Measurements from ENCODE around the gene NDUFA12. TPM values are rescaled to one million over a fixed set of nuclear protein-coding genes. Genes with fewer than 3 reads are reported as not detected.

NDUFA12 gene
- total RNA-seq, 3 donors from 2014 or later, result 72.4 to 104 (median 75.1) TPM

DNA sequence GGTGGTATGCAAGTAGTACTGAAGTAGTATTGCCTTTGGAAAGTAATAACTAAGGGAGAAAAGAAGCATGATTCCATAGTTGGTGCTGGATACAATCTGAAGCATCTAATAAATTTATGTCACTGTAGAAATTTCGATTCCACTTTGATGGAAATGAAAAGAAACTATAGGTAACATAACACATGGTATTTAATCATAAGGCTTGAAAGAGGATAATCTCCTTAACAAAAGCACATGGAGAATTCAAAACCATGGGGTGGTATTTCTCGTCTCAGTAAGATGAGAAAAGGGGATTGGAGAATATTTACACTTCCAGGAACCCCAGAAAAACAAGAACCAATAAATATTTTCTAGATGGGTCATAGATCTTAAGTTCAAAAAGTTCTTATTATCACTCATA lies 72.7 kb downstream of the NDUFA12 start:
- DNase-seq (ENCODE audit: low spot score in 2 of 2), result no peak
- H3K4me1 ChIP-seq, result no peaks in the 10 kb centered on the region
- H3K27me3 ChIP-seq, result no peaks in the 10 kb centered on the region
- TF ChIP-seq, protein P1, sequence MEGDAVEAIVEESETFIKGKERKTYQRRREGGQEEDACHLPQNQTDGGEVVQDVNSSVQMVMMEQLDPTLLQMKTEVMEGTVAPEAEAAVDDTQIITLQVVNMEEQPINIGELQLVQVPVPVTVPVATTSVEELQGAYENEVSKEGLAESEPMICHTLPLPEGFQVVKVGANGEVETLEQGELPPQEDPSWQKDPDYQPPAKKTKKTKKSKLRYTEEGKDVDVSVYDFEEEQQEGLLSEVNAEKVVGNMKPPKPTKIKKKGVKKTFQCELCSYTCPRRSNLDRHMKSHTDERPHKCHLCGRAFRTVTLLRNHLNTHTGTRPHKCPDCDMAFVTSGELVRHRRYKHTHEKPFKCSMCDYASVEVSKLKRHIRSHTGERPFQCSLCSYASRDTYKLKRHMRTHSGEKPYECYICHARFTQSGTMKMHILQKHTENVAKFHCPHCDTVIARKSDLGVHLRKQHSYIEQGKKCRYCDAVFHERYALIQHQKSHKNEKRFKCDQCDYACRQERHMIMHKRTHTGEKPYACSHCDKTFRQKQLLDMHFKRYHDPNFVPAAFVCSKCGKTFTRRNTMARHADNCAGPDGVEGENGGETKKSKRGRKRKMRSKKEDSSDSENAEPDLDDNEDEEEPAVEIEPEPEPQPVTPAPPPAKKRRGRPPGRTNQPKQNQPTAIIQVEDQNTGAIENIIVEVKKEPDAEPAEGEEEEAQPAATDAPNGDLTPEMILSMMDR (IDR thresholded peaks at IDR 0.05), result no peak
- no peaks in the 10 kb centered on the region for H3K36me3 ChIP-seq
- H3K9me3 ChIP-seq, result no peaks in the 10 kb centered on the region
- H3K27ac ChIP-seq, result no peak overlapping the region
- intact Hi-C loops (cut with DNase I; ENCODE audit: low total_unique reads), result no loop called here
- H3K4me3 ChIP-seq, result no peak overlapping the region

DNA sequence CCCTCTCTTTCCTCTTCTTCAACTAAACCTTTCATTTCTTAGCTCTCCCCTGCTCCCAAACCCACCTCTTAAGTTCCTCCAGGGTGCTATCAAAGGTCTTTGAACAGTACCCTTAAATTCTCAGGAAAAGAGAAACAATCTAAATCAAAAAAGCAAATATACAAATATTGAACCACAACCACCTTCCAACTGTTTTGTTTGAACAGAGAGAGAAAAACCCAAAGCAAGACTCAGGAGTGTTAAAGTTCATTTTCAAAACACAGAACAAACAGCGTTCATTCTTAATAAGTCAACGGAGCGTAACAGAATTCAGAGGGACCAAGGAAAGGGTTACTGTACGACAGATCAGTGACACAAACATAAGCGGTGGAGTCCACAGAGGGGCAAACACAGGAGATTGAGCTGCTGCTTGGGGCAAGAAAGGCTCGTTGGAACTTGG lies 73.3 kb downstream of the NDUFA12 start:
- Histone ChIP-seq H3K9me3 (no peaks in the 10 kb centered on the region), H3K4me3 (no peak overlapping the region), H3K36me3 (no peaks in the 10 kb centered on the region), H3K27me3 (no peaks in the 10 kb centered on the region), H3K27ac (no peak overlapping the region), H3K4me1 (no peaks in the 10 kb centered on the region)
- TF ChIP-seq POLR2AphosphoS5 (IDR thresholded peaks at IDR 0.05), result no peak
- no peak for TF ChIP-seq POLR2A (IDR thresholded peaks at IDR 0.05)
- TF ChIP-seq, protein P1 (IDR thresholded peaks at IDR 0.05), result no peak
- DNase-seq (ENCODE audit: low spot score in 2 of 2), result no peak
- intact Hi-C loops (cut with DNase I; ENCODE audit: low total_unique reads), result no loop called here

DNA sequence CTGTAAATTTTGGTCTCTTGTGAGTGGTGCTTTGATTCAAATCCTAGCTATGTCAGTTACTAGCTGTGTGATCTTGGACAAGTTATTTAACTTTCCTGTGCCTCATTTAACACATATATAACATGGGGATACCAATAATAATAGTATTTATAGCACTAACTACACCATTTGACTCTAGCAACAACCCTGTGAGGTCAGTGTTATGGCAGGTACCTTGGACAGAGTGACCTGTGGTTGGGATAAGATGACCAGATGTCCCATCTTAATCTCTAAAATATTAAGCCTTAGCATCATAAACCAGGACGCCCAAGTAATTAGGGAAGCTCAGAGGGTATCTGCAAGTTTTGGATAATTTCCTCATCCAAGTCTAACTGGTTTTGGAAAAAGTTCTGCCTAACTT lies 73.7 kb downstream of the NDUFA12 start:
- no peak for TF ChIP-seq POLR2A (IDR thresholded peaks at IDR 0.05)
- TF ChIP-seq, protein P1 (IDR thresholded peaks at IDR 0.05), result no peak
- TF ChIP-seq POLR2AphosphoS5 (IDR thresholded peaks at IDR 0.05), result no peak
- no peaks in the 10 kb centered on the region for H3K27me3 ChIP-seq
- intact Hi-C loops (cut with DNase I; ENCODE audit: low total_unique reads), result no loop called here
- no peak overlapping the region for H3K27ac ChIP-seq
- no peak overlapping the region for H3K4me3 ChIP-seq
- no peaks in the 10 kb centered on the region for H3K36me3 ChIP-seq
- no peaks in the 10 kb centered on the region for H3K4me1 ChIP-seq
- no peaks in the 10 kb centered on the region for H3K9me3 ChIP-seq
- no peak for DNase-seq (ENCODE audit: low spot score in 2 of 2)

DNA sequence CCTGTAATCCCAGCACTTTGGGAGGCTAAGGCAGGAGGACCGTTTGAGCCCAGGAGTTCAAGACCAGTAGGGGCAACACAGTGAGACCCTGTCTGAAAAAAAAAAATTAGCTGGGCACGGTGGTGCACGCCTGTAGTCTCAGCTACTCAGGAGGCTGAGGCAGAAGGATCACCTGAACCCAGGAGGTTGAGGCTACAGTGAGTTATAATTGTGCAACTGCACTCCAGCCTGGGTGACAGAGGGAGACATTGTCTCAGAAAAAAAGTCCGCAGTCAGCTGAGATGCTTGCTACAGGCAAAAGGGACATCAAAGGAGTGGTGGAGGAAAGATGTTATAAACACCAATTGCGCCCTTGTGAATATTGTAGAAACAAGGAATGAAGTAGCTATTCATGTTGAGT lies 77.8 kb downstream of the NDUFA12 start:
- TF ChIP-seq POLR2AphosphoS5 (IDR thresholded peaks at IDR 0.05), result no peak
- TF ChIP-seq POLR2A (IDR thresholded peaks at IDR 0.05), result no peak
- TF ChIP-seq, protein P1 (IDR thresholded peaks at IDR 0.05), result no peak
- Histone ChIP-seq H3K4me1 (no peaks in the 10 kb centered on the region), H3K36me3 (no peaks in the 10 kb centered on the region), H3K9me3 (no peaks in the 10 kb centered on the region), H3K4me3 (no peak overlapping the region), H3K27ac (no peak overlapping the region), H3K27me3 (no peaks in the 10 kb centered on the region)
- intact Hi-C loops (cut with DNase I; ENCODE audit: low total_unique reads), result no loop called here
- DNase-seq (ENCODE audit: low spot score in 2 of 2), result no peak

- TF ChIP-seq POLR2A (IDR thresholded peaks at IDR 0.05), result no peak
- no peak for TF ChIP-seq POLR2AphosphoS5 (IDR thresholded peaks at IDR 0.05)
- TF ChIP-seq, protein P1 (IDR thresholded peaks at IDR 0.05), result no peak
These were observed 78.3 kb downstream of the NDUFA12 start for GRCh38 chr12:94925206-94925605.

More at GRCh38 chr12:94925206-94925605, 78.3 kb downstream of the NDUFA12 start:
- H3K36me3 ChIP-seq, result no peaks in the 10 kb centered on the region
- intact Hi-C loops (cut with DNase I; ENCODE audit: low total_unique reads), result no loop called here
- H3K27me3 ChIP-seq, result no peaks in the 10 kb centered on the region
- H3K9me3 ChIP-seq, result no peaks in the 10 kb centered on the region
- DNase-seq (ENCODE audit: low spot score in 2 of 2), result no peak
- H3K27ac ChIP-seq, result no peak overlapping the region
- no peak overlapping the region for H3K4me3 ChIP-seq
- no peaks in the 10 kb centered on the region for H3K4me1 ChIP-seq
